ENCODE measurements around the gene ARHGEF19.

The ARHGEF19 gene

DNA sequence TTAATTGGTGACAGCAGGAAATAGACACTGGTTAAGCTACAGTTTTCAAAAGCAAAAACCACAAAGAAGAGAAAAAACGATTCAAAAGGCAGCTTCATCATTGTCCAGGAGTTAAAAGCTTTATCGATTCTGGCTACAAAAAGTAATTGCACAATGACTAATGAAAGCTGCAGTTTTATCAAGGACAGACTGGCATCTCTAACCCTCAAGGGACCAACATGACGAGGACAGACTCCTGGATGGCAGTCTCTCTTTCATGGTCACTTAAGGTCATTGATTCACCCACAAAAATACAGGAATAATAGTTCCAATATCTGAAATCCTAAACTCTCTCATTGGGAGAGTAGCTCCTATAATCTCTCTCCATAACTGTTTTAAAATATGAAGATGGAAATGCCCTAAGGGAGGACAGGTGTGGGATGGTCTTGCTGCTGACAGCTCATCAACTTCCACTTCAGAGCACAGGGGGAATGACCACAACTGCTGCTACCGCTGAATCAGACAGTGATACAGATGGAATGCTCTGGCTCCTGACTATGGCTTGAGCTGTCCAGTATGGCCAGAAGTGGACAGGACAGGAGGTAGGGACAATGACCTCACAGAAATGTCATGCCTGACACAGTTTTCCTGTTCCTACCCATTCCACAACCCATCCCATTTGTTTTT, 41.9 kb upstream of the ARHGEF19 start:
- TF ChIP-seq CTCF (conservative IDR thresholded peaks at IDR 0.05; ENCODE audit: low read depth, low read length) = no peak
- no peak for DNase-seq (ENCODE audit: low read depth)
- H3K4me3 ChIP-seq (ENCODE audit: low read length) = no peak overlapping the region

DNA sequence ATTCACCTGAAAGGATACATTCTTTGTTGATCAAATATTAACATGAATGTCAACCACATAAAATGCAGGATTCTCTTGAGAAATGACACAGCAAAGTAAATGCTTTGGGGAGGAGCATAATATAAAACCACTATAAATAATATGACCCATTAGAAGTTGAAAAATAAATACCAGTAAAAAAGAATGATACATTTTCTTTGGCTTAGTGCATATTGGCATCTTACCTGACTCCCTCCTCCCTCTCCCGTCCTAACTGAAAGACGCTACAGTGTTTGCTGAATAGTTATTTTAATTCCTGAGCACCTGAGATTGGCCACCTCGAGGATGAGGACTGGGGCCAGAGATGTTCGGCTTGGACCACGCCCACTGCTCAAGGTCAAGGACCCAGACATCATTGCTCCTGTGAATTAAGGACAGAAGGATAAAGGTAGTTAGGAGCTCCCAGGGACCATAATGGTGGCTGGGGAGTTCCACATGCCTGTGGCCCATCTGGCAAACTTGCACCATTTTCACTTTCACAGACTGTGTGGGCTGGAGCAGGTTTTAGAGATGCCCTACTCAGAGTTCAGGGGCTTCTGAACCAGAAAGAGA, 41.0 kb upstream of the ARHGEF19 start:
- no peak overlapping the region for H3K4me3 ChIP-seq (ENCODE audit: low read length)
- TF ChIP-seq CTCF (conservative IDR thresholded peaks at IDR 0.05; ENCODE audit: low read depth, low read length) = no peak
- DNase-seq (ENCODE audit: low read depth) = no peak

GRCh38 chr1:16252912-16253311, 40.5 kb upstream of the ARHGEF19 start:
- H3K4me3 ChIP-seq (ENCODE audit: low read length) = no peak overlapping the region
- no peak for DNase-seq (ENCODE audit: low read depth)
- TF ChIP-seq CTCF (conservative IDR thresholded peaks at IDR 0.05; ENCODE audit: low read depth, low read length) = no peak

DNA sequence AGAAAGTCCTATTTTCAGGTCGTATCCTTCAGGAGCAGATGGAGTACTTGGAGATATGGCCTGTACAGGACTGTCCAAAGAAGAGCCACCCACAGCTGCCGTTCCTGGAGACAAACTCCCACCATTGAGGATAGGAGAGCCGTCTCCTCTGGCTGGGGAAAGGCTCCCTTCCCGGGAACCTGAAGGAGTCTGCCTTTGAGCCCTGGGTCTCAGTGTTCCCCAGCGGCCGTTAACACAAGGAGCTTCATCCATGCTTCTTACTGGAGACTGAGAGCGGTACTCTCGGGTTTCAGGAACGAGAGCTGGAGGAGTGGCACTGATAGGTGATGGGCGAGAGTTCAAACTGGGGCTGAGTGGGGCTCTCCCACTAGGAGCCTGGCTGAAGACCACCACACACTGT, 38.9 kb upstream of the ARHGEF19 start:
- no peak for DNase-seq (ENCODE audit: low read depth)
- no peak overlapping the region for H3K4me3 ChIP-seq (ENCODE audit: low read length)
- TF ChIP-seq CTCF (conservative IDR thresholded peaks at IDR 0.05; ENCODE audit: low read depth, low read length) = no peak

GRCh38 chr1:16250524-16251251, 38.2 kb upstream of the ARHGEF19 start:
- no peak for DNase-seq (ENCODE audit: low read depth)
- H3K4me3 ChIP-seq (ENCODE audit: low read length) = no peak overlapping the region
- no peak for TF ChIP-seq CTCF (conservative IDR thresholded peaks at IDR 0.05; ENCODE audit: low read depth, low read length)

DNA sequence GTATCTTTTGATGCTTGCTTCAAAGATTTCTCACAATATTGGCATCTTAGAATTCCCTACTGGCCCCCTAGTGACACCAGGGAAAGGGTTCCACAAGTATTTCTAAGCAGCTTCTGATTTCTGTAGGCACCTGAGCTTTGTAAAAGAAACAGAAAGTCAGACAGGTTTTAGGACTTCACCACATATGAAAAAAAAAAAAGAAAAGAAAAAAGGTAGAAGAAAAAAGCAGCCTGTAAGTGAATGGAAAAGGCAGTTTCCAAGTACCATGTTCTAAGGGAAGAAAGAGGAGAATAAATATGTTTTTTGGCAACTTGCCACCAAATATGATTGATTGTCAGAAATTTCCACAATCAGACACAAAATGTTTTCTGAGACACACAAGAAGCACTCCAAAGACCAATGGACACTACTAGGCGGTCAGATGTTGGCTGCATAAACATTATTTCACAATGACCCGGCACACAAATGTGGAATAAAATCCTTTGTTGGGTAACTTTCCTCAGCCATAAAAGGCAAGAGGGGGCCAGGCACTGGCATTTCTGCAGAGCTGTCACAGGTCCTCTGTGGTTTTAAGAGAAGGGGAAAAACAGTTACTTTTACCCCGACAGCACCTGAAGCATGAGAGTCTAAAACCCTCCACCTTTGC, 37.3 kb upstream of the ARHGEF19 start:
- no peak overlapping the region for H3K4me3 ChIP-seq (ENCODE audit: low read length)
- no peak for DNase-seq (ENCODE audit: low read depth)
- TF ChIP-seq CTCF (conservative IDR thresholded peaks at IDR 0.05; ENCODE audit: low read depth, low read length) = no peak

All from retinal pigment epithelial cell (primary cell).